CD4-positive, alpha-beta T cell treated with Interferon alpha-2 for 1 hour (primary cell): Measurements from ENCODE around the gene RUNX1.
"Not testable (repeated sequence)": the region's sequence is repeated elsewhere in the genome, so short reads cannot be mapped to it uniquely, and the experiment has no call there.

Experiments
- DNase-seq, 2 donors: peaks; one replicate each; pipeline ENCODE4 v3.0.0-alpha.2; 2020 to 2022

The RUNX1 gene

GRCh38 chr21:34817821-34818661 is 231.1 kb downstream of the RUNX1 start:
- no peak for DNase-seq

DNA sequence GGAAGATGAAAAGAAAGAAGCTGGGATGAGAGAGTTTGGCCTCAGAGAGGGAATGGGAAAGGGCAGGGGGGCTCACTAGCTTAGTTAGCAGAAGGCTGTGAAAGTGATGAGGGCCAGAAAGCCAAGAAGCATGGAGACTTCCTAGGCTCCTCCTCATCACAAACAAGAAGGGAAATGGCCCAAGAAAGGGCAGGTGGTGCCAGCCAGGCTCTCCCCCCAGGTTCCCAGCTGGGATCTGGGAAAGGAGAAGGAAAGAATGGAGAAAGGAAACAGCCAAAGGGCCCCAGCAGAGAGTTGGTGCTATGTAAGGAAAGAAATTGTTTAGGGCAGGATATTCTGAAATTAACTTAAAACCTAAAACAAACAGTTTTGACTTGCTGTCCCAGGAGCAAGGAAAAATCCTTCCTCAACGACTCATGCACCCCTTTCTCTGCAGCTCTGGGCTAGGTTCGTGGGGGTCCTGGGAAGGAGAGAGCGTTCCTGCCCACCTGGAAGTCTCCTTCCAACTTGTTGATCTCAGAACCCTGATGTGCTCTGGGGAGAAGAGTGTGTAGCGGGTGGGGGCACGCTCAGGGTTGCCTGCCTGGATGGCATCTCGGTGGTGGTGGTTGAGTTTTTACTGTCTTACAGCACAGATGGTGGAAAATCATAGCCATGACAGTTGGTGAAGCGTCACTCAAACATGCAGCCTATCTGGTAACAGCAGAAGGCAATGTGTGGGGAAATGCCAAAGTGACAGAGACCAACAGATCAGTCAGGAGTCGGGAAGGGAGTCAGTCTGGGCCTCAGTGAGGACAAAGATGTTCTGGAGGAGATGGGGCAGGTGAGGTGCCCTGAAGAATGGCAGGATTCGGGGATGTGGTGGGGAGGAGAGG is 233.0 kb downstream of the RUNX1 start:
- DNase-seq: no peak

DNA sequence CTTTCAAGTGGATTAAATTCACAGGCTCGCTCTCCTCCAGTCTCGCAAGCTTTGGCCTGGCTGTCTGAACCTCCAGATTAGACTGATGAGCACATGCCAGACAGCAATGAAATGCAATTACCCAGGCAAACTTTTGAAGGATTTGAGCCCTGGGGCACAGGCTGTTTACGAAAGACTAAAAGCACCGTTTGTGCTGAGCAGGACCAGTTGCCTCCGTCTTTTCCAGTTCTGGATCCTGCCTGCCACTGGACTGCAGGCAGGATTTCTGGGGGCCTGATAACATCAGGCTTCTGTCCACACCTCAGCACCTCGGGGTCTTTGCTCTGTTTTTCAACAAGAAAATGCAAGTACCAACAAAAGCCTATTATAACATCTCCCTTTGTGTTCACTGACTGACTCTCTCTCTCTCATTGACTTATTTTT is 234.6 kb downstream of the RUNX1 start:
- DNase-seq: no peak

- no peak for DNase-seq
Observed at GRCh38 chr21:34813266-34813894, 235.7 kb downstream of the RUNX1 start.

DNA sequence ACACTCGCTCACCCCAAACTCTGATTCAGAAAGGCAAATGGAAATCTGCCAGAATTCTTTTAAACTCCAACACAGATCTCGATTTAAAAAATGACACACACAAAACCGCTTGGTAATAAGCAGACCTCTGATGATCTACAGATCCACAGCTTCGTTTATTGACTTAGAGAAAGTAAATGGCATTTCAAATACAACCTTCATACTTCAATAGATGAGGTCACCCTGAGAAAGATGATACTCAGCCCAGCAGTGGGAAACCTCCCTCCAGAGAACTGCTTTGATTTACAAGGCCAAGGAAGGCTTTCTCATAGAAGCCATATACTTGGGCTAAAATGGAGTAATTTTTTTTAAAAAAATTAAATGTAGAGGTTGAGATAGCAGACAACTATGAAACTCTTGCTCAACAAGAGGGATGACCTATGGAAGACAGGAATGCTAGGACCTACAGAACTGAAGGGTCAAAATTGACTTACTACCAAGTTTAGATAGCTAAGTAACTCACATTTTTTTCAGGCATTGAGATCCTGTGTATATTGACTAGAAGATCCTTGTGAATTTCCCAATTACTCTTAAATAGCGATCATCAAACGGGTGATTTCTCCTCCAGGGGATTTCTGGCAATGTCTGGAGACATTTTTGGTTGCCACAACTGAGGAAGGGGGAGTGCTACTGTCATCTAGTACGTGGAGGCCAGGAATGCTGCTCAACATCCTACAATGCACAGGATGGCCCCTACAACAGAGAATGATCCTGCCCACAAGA is 236.4 kb downstream of the RUNX1 start:
- no peak for DNase-seq

DNA sequence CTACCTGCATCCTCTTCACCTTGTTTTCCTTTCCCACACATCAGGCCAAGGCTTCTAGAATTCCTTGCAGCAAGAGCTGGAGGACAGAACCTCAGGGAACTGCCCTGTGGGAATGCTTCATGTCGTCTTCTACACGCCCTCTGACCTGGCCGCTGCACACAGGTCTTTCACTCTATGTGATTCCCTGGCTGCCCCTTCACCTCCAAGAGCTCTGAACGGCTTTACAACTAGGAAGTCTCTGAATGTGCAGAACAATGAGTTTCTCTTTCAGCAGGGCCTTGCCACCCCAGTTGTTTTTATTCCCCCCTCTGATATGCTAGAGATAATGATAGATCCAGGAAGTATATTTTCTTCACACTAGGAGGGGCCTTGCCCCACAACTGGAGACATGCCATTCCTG is 237.7 kb downstream of the RUNX1 start:
- no peak for DNase-seq

DNA sequence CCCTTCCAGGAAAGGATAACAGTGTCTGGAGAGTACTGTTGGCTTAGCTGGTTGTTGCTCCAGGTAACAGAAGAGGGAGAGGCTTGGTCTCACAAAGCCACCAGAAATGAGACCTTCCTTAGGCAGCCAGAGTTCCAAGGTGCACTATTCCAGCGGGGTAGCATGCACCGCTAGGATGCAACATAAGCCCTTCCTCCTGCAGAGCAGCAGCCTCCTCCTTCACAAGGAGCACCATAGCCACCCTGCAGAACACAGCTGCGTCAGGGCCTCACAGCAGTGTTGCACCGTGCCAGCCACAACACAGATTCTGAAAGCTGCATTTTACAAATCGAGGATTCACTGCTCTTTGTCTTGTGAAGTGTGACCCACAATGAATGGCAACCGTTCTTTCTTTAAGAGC is 238.3 kb downstream of the RUNX1 start:
- no peak for DNase-seq

DNA sequence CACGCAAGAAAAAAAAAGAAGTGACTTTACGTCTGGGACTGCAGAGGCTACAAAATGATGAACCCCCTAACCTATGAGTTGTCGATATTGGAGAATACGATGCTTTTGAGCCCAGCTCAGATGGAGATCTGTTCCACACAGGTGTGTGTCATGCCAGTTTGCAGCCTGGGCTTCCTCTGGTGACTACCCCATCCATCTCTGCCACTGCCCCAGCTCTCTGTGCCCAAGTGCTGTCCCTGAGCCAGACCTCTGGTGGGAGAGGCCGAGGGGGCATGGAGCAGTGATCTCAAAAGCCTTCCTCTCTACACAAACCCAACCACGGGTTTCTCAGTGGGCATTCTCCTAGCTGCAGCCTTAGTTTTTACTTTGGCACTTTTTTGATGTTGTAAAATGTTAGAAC is 239.3 kb downstream of the RUNX1 start:
- no peak for DNase-seq

GRCh38 chr21:34808569-34809204 is 240.4 kb downstream of the RUNX1 start:
- no peak for DNase-seq

DNA sequence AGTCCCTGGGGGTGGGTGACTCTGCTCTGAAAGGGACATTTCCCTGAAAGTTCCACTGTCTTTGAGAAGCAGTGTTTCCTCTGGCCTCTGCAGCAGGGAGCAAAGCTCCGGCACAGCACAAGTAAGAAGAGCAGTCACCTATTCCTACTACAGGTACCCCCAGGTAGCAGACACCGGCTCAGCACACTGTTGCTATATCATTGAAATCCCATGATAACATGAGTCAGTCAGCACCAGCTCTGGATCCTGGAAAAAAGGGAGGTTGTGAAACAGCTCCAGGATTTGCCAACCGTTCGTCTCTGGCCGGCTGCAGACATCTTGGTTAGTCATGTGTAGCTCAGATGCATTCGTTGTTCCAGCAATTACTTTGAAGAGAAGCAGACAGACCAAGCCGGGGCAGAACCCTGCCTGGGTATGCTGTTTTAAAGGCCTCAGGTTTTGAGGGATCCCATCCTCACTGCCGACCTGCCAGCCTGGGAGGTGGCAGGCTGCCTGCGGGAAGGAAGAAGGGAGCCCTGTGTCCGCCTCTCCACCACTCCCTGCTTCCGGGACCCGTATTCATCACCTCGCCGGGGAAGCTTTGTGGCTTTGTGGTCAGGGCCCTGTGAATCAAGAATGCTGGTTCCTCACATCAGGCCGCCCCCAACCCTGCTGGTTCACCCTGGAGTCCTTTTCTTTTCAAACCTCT is 241.1 kb downstream of the RUNX1 start:
- peak; percentile 47 to 55 for DNase-seq

- DNase-seq: peak; percentile 45 to 54
Observed at GRCh38 chr21:34807146-34807880, 241.8 kb downstream of the RUNX1 start.

DNA sequence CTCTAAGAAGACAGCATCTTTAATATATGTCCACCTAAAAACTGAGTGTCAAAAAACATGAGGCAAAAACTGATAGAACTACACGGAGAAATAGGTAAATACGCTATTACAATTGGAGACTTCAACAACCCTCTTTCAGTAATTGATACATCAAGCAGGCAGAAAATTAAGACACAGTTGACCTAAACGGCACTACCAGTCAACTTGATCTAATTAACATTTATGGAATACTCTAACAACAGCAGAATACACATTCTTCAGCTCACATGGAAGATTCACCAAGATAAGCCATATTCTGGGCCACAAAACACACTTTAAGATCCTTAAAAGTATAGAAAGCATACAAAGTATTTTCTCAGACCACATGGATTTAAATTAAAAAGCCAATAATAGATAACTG is 242.7 kb downstream of the RUNX1 start:
- no peak for DNase-seq

GRCh38 chr21:34805157-34805556 is 243.9 kb downstream of the RUNX1 start:
- no peak for DNase-seq

DNA sequence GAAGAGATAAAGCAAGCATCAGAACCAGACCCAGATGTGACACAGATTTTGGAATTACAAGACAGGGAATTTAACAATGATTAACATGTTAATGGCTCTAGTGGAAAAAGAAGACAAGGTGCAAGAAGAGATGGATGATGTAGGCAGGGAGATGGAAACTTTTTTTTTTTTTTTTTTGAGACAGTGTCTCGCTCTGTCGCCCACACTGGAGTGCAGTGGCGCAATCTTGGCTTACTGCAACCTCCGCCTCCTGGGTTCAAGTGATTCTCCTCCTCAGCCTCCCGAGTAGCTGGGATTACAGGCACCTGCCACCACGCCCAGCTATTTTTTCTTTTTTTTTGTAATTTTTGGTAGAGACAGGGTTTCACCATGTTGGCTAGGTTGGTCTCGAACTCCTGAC is 244.5 kb downstream of the RUNX1 start:
- DNase-seq: not testable (repeated sequence)

DNA sequence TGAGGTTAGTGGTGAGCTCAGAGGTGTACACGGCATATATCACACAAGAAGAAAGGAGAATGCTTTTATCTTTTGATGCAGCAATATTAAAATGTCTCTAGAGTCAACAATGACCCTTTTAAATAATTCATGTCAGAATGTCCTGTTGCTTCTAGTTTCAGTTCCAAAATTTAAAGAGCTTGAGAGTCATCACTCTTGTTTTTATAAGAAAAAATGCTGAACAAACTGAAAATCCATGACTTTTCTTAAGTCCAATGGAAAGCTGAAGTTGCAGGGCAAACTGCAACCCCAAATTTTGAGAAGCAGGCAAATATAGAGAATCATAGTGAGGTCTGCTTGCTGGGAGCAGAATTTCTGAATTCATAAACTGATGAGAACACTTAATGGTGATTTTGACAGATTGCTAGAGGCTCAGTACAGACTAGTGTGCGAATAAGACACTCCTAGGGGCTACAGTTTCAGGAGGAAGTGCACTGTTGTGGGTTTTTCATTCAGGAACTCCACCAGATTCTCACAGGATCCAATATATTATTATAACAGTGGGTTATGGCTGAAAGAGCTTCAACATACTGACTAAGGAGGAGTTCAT is 245.2 kb downstream of the RUNX1 start:
- DNase-seq: no peak

DNA sequence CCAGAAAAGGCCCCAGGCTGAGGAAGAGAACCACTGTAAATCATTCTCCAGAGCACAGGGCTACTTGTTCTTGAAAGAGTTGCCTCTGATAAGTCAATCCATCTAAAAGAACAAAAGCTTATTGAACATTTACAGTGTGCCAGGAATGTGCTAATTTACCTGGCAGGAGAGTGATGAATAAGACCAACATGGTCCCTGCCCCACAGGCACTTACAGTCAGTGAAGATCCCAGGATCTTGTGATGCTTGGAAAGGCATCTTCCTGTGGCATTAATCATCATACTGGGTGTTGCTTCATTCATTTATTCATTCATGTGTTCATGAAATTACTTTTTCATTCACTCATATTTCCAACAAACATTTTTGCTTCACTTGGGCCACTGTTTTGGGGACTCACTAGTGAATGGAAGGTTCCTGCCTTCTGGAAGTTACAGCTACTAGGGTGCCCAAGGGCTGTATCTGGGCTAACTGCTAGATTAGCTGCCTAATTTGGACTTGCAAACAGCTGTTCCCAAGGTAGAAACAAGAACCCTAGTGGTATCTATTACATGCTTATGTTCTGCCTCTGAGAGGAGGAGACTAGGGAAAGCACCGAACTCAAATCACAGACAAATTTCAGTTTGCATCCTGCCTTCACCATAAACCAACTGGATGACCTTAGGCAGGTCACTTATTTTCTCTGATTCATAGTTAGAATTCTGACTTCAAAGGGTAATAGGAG is 246.8 kb downstream of the RUNX1 start:
- DNase-seq: no peak

DNA sequence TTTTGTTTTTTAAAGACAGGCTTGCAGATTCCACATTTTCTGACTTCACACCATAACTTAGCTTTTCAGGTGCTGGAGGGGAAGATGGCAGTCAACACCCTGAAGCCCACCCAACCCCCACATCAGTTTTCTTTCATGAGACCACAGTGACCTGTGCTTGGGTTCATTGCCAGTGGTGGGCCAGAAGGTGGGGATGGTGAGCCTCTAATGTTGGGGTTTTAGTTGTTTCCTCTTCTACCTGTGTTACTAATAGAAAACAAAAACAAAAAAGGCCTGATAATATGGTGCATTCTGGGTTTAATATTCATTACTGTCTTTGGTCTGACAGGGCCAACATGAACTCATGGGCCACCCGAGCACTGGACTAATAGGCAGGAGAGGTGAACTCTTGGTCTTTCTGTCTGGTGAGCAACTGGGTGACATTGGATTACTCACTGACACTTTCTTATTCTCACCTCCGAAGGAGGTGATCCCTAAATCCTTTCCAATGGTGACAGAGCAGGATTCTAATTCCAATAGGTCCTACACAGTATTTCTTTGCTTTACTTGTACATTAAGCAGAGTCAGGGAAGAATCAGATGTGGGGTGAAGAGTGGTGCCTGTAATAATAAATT is 247.5 kb downstream of the RUNX1 start:
- peak; percentile 25 to 43 for DNase-seq

- peak in 1 of 2 donors; percentile 16 for DNase-seq
Observed at GRCh38 chr21:34800797-34801518, 248.1 kb downstream of the RUNX1 start.

DNA sequence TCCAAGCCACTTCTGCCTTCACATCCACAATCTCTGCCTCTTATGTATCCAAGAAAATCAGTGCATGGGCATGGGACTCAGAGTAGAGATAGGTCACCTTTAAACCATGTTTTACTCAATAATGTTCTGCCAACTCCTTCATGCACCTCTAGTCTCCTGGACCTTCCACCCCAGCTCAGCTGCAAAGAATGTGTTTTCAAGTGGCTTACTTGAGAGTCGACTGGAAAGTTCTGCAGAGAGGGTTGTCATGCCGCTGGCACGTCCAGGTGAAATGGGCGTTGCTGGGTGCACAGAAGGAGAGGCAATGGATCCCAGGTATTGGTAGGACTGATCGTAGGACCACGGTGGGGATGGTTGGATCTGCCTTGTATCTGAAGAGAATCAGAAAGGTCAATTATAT is 250.0 kb downstream of the RUNX1 start:
- no peak for DNase-seq
